AG20443 (cell line): Measurements from ENCODE around the gene GSTCD.
"Not testable (repeated sequence)": the region's sequence is repeated elsewhere in the genome, so short reads cannot be mapped to it uniquely, and the experiment has no call there.

Experiments used
- DNase-seq: peaks from one replicate; pipeline ENCODE4 v3.0.0; 2012; ENCODE audit warnings: low spot score, mixed read lengths

The GSTCD gene

DNA sequence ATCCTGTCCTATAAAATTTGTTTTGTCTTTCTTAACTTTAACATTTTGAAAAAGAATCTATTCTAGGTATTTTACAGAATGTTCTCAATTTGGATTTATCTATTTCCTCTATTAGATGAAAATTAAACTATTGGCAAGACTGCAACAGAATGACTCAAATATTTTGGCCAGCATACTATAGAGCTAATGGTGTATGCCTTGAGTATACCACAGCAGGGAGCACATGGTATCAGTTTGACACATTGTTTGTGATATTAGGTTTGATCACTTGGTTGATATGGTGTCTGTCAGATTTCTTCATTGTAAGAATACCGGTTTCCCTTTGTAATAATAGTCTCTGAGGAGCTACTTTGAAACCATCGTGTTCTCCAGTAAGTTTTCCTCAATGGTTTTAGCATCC lies 98.9 kb downstream of the GSTCD start:
- no peak for DNase-seq

GRCh38 chr4:105808030-105808749 lies 99.6 kb downstream of the GSTCD start:
- DNase-seq = no peak

- DNase-seq = peak; percentile 27
Measured at GRCh38 chr4:105808750-105809041, 100.1 kb downstream of the GSTCD start.

DNA sequence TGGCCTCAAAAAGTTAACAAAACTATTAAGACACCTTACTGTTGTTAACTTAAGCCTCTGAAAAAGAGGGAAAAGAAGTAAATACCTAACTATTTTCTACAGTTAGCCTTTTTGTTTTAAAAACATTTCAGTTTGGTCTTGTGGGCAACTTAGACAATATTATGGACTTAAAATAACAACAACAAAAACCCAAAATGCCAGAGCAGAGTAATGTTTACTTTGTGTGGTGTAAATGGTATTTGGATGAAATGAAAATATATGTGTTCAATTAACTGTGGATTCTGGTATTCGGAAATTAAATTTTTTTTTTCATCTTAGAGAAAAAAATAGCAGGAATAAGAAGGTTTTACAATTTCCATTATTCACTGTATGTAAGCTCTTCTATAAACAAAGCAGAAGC lies 107.1 kb downstream of the GSTCD start:
- no peak for DNase-seq

DNA sequence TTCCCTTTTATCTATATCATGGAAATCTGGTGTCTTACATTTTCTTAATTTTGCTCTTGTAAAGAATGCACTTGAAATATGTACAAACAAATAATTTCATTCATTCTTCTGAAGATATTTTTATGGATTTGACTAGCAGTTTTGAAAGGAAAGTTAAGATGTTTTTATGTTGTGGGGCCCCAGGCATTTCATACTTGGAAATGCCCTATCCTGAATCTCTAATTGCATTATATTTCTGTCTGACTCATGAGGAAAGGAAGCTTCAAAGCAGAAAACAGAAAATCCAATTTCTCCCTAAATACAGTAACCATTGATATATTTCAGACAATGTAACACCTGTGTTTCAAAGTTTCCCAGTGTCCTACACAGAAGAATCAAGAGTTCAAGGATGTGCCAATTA lies 113.5 kb downstream of the GSTCD start:
- no peak for DNase-seq

- DNase-seq = no peak
Measured at GRCh38 chr4:105828074-105828473, 119.5 kb downstream of the GSTCD start.

DNA sequence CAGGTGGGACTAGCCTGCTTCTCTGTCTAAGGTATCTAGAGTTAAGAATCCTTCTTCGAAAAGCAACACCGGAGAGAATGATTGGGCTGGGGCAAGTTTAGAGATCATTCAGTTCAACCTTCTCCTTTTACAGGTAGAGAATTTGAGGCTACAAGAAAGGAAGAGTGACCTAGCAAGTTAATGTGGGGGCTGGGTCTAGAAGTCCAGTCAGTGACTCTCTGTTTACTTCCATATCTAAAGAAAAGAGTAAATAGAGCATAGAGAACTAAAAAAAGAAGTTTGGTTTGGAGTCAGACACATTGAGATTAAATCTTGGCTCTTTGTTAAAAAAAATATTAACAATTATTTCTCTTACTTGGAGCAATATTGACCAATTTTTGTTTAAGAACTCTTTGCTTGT lies 122.6 kb downstream of the GSTCD start:
- no peak for DNase-seq

- no peak for DNase-seq
Measured at GRCh38 chr4:105835177-105835576, 126.6 kb downstream of the GSTCD start.

- DNase-seq = no peak
Measured at GRCh38 chr4:105836537-105836936, 128.0 kb downstream of the GSTCD start.

GRCh38 chr4:105837037-105837436 lies 128.5 kb downstream of the GSTCD start:
- no peak for DNase-seq

DNA sequence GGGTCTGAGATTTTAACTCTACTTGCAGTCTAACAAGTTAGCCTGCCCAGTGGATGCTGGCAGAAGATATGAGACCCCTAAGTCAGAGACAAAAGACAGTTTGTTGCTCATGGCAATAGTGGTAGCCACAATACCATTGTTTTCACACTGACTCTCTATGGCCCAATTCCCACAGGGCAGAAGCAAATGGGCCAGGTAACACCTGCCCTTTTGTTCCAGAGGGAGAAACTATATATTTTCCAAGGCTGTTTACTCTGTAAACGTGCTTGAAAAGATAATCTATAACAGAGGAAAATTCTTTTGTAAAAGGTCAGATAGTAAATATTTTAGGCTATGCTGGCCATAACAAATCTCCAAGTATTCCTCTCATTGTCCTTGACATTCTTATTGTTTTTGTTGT lies 129.5 kb downstream of the GSTCD start:
- DNase-seq = no peak

DNA sequence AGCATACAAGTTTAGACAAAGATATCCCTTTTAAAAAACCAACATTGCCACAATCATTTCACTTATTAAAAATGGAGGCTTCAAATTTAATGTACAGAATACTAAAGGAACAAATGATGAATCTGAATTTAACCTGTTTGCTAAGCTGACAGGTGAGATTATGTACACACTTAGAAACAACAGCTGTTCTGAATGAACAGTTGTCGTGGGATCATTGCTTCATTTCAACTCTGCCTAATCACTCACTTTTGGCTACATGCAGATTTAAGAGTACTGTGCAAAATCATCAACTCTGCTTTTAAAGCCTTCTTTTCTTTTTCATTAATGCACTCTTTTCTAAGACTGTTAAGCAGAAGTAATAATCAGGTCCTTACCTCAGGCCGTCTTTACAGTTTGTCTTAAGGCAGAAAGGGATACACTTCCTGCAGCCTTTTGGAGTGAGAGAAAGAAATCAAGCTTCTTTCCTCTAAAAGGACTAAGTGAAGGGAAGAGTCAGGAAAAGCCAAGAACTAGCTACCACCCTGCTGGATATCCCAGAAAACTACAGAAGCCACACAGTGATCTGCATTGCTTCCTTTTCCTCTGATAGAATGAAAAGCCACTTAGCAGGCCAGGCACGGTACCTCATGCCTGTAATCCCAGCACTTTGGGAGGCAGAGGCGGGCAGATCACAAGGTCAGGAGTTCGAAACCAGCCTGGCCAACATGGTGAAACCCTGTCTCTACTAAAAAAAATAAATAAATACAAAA lies 132.0 kb downstream of the GSTCD start:
- DNase-seq = no peak

GRCh38 chr4:105843941-105844340 lies 135.4 kb downstream of the GSTCD start:
- no peak for DNase-seq

DNA sequence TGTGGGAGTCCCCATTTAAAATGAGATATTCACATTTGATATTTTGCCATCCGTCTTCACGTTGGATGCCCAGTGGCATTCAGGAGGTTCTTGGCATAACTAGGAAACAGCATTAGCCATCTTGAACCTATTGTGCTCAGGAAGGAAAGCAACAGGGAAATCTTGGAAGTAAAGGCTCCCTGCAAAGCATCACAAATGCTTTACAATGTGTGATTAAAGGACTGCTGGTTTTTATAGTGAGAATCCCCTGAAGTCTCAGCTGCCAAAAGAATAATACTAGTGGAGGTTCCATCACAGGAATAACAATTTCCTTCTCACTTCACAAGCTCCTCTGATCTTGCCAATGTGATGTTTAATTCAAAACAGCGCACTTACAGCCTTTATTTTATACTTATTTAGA lies 137.0 kb downstream of the GSTCD start:
- no peak for DNase-seq

GRCh38 chr4:105848359-105848758 lies 139.8 kb downstream of the GSTCD start:
- not testable (repeated sequence) for DNase-seq

DNA sequence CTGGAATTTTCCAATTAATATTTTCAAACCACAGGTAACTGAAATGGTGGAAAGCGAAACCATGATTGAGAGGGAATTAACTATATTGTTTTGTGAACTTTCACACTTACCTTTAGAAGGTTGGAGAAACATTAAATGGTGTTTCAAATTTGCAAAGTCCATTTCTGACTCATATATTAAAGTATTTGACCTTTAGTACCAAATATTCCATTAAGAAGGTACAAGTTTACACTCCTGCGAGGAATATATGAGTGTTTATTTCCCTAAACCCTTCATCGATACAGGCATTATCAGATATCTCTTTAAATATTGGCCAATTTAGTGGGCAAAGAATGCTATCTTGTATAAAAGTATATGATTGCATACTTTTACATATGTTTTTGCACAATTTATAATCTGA lies 142.6 kb downstream of the GSTCD start:
- DNase-seq = no peak

- not testable (repeated sequence) for DNase-seq
Measured at GRCh38 chr4:105852230-105852629, 143.6 kb downstream of the GSTCD start.

DNA sequence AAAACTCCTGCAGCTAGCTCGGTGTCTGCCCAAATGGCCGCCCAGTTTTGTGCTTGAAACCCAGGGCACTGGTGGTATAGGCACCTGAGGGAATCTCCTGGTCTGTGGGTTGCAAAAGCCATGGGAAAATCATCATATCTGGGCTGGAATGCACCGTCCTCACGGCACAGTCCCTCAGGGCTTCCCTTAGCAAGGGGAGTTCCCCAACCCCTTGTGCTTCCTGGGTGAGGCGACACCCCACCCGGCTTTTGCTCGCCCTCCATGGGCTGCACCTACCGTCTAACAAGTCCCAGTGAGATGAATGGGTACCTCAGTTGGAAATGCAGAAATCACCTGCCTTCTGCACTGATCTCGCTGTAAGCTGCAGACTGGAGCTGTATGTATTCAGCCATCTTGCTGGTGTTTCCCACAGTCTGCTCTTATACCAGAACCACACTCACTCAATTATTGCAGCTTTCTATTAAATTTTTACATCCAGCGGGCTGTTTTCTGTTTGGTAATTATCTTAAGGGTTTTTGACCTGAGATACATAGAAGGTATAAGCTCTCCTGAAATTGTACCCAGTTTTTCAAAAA lies 150.0 kb downstream of the GSTCD start:
- DNase-seq = no peak

DNA sequence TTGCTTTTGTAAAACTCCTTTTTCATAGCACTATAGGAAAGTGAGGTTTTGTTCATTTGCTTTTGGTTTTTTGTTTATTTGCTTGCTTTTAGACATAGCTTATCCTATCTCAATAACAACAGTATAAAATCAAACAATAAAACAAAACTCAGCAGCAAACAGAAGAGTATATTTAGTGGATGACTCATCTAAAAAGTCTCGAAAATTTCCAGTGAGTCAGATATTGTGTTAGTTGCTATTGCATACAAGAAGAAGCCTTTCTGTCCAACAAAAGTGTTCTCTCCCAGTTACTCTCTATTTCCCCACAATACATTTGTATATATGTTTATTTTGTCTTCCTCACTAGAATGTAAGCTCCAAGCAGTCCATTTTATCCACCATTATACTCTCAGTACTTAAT lies 150.6 kb downstream of the GSTCD start:
- peak; percentile 71 for DNase-seq

DNA sequence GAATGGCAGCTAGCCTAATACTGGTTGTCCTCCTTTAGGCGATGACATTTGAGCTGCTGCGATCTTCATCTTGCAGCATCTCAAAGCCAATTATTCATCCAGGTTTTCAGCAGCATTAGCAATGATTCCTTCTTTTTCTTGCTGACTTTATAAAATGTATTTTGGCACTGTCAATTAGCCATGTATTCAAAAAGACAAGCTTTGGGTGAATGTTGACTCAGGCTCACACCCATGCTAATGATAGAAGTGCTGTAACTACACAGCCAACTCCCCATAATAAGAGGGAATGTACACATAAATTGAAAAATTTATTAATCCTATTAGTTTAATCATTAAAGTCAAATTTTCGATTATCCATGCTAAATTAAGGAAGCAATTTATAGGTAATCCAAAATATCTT lies 162.4 kb downstream of the GSTCD start:
- no peak for DNase-seq

- DNase-seq = no peak
Measured at GRCh38 chr4:105871997-105872396, 163.4 kb downstream of the GSTCD start.

- no peak for DNase-seq
Measured at GRCh38 chr4:105875233-105875632, 166.6 kb downstream of the GSTCD start.

DNA sequence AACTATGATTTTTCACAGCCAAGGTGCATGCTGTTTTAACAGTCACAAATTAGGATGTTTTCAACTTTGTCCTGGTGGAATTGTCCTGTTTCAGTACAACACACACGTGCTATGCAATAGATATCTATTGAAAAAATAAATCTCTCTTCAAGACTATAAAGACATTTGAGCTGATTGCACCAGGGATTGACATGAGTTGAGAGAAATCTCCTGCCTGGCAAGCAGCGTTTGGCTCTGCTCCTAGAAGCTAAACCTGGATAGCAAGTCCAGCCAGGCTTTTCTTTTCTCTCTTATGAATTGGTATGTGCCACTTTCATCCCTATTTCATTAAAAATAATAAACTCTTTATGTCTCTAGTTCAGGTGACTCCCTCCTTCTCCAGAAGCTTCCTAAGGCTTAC lies 170.1 kb downstream of the GSTCD start:
- no peak for DNase-seq

DNA sequence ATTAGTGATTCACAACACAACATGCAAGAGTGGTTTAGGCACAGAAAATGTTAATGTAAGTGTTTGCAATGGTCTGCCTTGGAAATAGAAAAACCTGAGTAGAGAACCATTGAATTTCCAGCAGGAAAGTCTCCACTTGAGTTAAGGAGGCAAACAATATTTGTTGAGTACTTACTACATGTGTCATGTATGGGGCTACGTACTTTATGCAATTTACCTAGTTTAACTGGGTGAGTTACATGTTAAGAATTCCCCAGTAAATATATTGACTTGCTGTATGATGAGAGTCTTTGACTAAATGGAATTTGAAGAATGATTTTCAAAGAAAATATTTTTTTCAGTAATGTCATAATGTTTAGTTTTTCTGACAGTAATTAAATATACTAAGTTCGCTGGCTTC lies 178.9 kb downstream of the GSTCD start:
- no peak for DNase-seq
